Liver (tissue), 3 donors: ENCODE measurements around the gene DNAJC15.

Experiments used
- CTCF ChIP-seq: fragments of 150-350 bp; IDR thresholded peaks from 2 replicates; pipeline ENCODE4 v1.5.1; 2017; ENCODE audit warnings: improper control_type of control experiment, low read depth, low read length; ENCODE audit not compliant: missing input control
- EGR1 ChIP-seq, 2 donors: IDR thresholded peaks; 2 replicates each; pipeline ENCODE4 v1.6.1; 2016 to 2018; ENCODE audit warnings: antibody characterized with exemption in 2 of 2, low read depth in 2 of 2
- JUND ChIP-seq, 2 donors: IDR thresholded peaks; 2 replicates each; pipeline ENCODE4 v1.6.1; 2016; ENCODE audit warnings: antibody characterized with exemption in 2 of 2
- MAX ChIP-seq: IDR thresholded peaks from 2 replicates; pipeline ENCODE4 v1.6.1; 2016; ENCODE audit warnings: antibody characterized with exemption
- RAD21 ChIP-seq, 2 donors: IDR thresholded peaks; 2 replicates each; pipeline ENCODE4 v1.6.1; 2016; ENCODE audit warnings: antibody characterized with exemption in 2 of 2, mild to moderate bottlenecking in 2 of 2
- REST ChIP-seq: IDR thresholded peaks from 2 replicates; pipeline ENCODE4 v1.6.1; 2016; ENCODE audit warnings: antibody characterized with exemption, mild to moderate bottlenecking
- SP1 ChIP-seq: IDR thresholded peaks from 2 replicates; pipeline ENCODE4 v1.6.1; 2018; ENCODE audit warnings: antibody characterized with exemption, mild to moderate bottlenecking
- YY1 ChIP-seq: IDR thresholded peaks from 2 replicates; pipeline ENCODE4 v1.6.1; 2016; ENCODE audit warnings: antibody characterized with exemption, mild to moderate bottlenecking
- ZBTB33 ChIP-seq: IDR thresholded peaks from 2 replicates; pipeline ENCODE4 v1.6.1; 2016; ENCODE audit warnings: antibody characterized with exemption
- donor health status: healthy.
- donor health status: healthy.

GRCh38 chr13:43135516-43135915 lies 112.1 kb downstream of the DNAJC15 start:
- TF ChIP-seq CTCF (no peak), ZBTB33 (no peak), SP1 (no peak), EGR1 (IDR thresholded peaks at IDR 0.05; ENCODE audit: low read depth in 2 of 2) (no peak), REST (no peak), MAX (no peak), JUND (IDR thresholded peaks at IDR 0.05) (no peak), YY1 (no peak), RAD21 (IDR thresholded peaks at IDR 0.05) (no peak)
